Measurements from ENCODE around the gene HSPB1.
"Not testable (repeated sequence)": the region's sequence is repeated elsewhere in the genome, so short reads cannot be mapped to it uniquely, and the experiment has no call there.

HSPB1 gene

DNA sequence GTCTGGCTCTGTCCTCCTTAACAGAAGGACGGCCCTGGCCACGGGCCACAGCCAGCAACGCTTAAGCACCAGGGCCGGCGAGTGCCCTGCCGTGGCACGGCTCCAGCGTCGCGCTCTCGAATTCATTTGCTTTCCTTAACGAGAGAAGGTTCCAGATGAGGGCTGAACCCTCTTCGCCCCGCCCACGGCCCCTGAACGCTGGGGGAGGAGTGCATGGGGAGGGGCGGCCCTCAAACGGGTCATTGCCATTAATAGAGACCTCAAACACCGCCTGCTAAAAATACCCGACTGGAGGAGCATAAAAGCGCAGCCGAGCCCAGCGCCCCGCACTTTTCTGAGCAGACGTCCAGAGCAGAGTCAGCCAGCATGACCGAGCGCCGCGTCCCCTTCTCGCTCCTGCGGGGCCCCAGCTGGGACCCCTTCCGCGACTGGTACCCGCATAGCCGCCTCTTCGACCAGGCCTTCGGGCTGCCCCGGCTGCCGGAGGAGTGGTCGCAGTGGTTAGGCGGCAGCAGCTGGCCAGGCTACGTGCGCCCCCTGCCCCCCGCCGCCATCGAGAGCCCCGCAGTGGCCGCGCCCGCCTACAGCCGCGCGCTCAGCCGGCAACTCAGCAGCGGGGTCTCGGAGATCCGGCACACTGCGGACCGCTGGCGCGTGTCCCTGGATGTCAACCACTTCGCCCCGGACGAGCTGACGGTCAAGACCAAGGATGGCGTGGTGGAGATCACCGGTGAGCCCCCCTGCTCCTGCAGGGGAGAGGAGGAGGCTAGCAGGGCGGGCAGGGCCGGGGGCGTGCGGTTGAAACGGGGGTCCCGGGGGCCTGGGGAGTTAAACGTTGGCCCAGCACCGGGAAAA lies at the start of gene HSPB1:
Gene HSPB1 (plus strand): TSS at position 327 of the 855 bp plus-strand sequence. CDS start 40 bp downstream, at position 367.
- peak; percentile 79 for DNase-seq (ENCODE audit: low spot score)

DNA sequence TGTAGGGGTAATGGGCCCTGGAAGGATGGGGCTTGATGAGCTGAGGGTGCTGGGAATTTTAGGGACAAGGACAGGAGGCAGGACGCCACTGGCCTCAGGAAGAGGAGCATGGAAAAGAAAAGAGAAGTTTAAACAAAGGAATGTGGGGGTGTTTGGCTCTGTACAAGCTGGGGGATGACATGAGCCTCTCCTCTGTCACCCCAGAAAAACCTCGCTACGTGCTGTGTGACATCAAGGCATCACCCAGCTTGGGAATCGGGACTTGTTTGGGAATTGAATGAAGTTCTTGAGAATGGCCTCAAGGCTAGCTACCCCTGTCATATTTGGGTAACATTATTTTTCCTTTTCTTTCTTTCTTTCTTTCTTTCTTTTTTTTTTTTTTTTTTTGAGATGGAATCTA lies 47.7 kb upstream of the HSPB1 start:
- no peak for DNase-seq (ENCODE audit: low spot score)

DNA sequence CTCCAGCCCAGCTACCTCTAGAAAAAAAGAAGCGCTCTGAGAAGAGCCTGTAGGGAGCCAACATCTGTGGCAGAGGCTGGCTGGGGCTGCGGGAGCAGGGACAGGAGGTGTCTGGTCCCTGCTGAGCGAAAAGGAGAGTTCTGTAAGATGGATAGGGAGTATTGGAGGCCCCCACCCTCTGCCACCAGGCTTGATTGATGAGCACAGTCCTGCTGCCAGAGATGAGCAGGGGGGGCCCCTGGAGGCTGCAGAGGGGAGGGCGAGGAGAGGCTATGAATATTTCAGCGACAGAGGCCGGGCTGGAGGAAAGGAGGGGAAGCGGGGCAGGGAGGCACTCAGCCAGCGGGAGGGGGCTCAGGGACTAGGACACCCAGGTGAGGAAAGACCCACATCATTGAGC lies 44.5 kb upstream of the HSPB1 start:
- no peak for DNase-seq (ENCODE audit: low spot score)

DNA sequence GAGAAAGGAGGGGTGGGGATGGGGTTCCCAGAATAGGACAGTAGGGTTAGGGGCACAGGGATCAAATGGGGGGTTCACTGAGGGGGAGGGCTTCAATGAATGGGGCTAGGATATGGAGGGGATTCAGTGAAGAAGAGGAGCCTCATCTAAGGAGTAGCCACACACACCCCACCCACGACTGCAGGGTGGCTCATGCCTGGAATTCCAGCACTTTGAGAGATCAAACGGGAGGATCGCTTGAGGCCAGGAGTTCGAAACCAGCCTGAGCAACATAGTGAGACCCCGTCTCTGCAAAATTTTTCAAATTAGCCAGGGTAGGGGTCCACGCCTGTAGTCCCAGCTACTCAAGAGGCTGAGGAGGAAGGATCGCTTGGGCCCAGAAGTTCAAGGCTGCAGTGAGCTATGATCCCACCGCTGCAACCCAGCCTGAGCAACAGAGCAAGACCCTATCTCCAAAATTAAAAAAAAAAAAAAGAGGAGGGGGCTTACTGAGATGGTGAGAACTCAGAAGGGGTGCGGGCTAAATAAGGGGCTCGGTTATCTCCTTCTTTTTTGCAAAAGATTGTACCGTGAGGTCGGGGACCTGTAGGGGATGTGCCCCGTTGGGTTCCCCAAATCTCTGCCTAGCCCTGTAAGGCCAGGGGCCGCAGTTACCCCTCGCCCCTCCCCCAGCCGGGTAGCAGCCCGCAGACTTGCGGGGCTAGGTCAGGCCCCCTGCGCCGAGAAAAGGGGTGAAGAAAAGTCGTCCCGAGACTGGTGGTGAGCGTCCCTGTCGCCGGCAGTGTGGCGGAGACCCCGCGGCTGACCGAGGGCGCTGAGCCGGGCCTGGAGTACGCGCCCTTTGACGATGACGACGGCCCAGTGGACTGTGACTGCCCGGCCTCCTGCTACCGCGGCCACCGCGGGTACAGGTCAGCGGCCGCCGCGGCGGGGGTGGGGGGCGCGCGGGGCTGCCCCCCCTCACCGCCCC lies 43.1 kb upstream of the HSPB1 start:
- no peak for DNase-seq (ENCODE audit: low spot score)

DNA sequence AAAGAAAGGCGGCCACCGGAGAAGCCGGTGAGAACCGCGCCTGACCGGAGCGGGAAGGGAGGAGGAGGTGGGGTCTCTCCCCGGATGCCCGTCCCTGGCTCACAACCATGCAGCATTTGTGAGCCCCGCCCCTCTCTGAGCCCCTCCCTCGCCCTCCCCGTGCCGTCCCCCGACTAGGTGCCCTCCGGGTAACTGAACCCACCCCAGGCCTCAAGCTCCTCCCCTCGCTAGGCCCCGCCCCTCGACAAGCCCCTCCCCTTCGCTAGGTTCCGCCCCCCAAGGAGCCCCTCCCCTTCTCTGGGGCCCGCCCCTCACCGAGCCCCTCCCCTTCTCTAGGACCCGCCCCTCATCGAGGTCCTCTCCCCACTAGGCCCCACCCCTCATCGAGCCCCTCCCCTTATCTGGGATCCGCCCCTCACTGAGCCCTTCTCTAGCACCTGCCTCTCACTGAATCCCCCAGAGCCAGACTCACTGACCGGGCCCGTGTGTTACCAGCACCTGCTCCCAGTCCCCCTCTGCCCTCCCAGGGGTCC lies 42.2 kb upstream of the HSPB1 start:
- DNase-seq (ENCODE audit: low spot score): peak; percentile 32

DNA sequence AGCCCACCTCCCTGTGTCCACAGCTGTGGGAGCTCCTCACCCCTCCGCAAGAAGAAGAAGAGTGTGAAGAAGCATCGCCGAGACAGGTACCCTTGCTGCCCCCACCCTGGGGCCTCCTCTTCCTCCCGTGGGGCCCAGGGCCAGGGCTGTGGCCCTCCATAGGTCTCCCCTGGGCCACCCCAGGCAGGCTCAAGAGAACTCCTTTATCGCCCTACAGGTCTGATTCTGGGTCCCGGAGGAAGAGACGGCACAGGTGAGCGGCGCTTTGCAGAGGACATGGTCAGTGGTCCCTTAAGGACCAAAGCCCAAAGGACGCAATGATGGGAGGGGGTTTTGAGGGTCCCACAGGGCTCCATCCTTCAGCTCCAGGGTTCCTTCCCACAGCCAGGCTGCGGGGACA lies 41.1 kb upstream of the HSPB1 start:
- DNase-seq (ENCODE audit: low spot score): no peak

DNA sequence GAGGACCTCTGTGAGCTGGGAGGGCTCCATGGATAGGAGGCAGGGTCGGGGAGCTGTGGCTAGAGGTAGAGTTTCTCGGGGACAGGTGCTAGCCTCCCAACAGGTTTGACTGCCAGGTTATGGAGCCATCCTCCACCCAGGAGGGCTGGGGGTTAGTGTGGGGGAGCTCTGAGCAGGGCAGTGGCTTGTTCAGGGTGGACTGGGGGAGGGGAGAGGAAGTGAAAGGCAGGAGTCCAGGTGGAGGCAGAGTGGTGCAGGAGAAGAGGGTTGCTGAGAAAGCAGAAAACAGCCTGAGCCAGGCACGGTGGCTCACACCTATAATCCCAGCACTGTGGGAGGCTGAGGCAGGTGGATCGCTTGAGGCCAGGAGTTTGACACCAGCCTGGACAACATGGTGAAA lies 40.5 kb upstream of the HSPB1 start:
- no peak for DNase-seq (ENCODE audit: low spot score)

DNA sequence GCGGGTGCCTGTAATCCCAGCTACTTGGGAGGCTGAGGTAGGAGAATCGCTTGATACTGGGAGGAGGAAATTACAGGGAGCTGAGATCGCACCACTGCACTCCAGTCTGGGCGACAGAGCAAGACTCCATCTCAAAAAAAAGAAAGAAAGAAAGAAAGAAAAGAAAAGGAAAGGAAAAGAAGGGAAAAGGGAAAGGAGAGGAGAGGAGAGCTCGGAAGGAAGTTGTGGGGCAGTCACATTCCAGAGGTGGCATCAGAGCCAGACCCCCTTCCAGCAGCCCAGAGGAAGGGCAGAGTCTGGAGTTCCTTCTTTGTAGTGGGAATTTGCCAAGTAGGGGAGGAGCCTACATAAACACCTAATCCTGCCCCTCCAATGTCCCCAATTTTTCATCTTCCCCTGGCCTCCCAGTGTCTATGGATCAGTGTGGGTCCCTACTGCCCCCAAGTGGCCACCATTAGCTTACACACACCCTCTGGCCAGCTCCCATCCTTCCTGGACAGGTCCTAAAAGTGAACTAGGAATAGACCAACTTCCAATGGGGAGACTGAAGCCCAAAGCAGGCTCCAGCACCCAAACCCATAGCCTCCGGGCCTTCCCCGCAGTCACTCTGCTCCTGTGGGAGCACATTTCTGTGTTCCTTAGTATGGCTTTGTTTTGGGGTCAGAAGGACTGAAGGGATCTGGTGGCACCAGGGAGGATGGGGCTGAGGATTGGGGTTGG lies 39.6 kb upstream of the HSPB1 start:
- DNase-seq (ENCODE audit: low spot score): peak; percentile 31

DNA sequence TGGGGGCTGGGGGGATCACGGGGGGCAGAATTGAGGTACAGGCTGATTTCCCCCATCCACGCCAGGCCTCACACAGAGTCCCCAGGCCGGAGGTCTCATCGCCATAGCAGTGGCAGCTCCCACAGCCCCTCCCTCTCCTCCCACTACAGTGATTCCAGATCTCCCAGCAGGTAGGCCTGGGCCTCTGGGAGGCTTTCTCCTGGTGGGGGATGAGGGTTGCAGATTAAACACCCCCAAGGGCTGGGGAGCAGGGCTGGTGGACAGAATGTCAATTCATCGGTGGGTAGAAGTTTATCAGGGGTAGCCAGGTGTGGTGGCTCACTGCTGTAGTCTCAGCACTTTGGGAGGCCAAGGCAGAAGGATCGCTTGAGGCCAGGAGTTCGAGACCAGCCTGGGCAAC lies 37.2 kb upstream of the HSPB1 start:
- DNase-seq (ENCODE audit: low spot score): no peak

DNA sequence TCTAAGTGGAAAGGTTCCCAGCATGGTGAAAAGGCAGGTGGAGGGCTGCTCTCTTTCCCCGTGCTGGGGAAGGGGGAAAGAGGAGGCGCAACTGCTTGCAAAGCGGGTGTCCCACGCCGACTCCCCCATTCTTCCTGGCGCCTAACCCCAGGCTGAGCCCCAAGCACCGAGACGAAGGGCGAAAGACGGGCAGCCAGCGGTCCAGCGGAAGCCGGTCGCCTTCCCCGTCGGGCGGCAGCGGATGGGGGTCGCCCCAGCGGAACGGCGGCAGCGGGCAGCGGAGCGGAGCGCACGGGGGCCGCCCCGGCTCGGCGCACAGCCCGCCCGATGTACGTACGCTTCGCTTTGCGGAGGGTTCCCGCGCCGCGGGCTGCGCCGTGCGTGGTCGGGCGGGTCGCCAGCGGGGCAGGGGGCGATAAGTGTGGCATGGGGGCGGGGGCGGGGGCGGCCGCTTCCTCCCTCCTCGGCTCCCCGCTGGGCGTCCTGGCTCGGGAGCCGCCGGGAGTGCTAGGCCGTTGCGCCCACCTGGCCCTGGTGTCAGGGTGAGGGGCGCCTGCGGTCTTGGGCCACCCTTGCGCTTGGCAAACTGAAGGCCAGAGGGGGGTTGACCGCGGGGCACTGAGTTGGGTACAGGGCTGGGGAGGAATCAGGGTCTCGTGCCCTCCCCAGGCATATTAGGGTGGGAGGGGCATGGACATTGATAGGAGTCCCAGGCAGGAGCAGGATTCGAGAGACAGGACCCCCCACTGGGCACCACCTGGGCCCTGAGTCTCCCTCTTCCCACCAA lies 35.2 kb upstream of the HSPB1 start:
- no peak for DNase-seq (ENCODE audit: low spot score)

DNA sequence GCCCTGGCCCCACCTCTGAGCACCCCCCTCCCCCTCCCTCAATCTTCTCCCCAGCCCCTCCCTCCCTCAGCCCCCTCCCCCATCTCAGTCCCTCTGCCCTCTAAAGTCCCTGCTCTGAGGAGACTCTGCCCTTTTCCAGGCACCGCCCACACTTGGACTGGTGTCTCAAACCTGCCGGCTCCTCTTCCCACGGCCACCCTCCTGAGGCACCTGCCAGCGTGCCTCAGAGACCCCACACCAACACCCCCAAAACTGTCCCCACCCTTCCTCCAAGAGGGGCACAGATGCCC lies 34.6 kb upstream of the HSPB1 start:
- DNase-seq (ENCODE audit: low spot score): no peak

DNA sequence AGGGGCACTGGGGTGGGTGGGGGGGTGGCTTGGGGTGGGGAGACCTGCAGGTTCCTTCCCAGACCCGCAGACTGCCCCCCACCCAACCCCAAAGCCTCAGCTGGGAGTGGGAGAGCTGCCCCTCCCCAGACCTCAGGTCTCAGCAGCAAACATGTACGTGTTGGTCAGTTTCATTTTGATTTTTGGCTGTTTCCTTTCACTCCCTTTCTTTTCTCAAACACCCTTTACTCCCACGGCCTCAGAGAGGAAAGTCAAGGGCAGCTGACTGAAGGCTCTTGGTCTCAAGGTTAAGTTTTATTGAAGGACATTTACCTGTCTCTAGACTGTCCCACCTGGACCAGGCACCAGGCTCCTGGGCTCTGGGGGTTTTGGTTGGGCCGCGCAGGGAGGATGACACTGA lies 34.1 kb upstream of the HSPB1 start:
- no peak for DNase-seq (ENCODE audit: low spot score)

DNA sequence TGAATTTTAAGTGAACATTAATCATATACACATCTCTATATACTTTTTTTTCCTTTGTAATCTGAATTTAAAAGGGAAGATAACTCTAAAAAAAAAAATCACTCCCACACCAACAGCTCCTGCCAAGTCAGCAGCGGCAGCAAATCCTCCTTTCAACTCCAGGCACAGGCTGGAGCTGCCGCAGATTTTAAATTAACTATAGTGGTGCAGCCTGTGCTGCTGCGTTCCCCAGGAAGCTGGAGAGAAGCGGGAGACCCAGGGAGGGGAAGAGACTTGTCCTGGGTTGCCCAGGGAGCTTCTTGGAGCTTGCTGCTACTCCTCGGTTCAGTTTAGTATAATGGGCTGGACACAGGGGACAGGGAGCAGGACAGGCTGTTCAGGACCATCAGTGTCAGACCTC lies 32.6 kb upstream of the HSPB1 start:
- no peak for DNase-seq (ENCODE audit: low spot score)

DNA sequence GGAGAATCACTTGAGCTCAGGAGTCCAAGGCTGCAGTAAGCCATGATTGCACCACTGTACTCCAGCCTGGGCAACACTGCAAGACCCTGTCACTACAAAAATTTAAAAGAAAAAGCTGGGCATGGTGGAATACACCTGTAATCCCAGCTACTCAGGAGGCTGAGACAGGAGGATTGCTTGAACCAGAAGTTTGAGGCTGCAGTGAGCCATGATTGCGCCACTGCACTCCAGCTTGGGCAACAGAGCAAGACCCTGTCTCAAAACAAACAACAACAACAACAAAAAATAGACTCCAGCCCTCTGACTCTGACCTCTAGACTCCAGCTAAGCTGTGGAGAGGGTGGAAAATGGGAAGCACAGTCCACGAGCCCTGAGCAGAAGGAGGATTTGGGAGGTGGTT lies 31.1 kb upstream of the HSPB1 start:
- DNase-seq (ENCODE audit: low spot score): not testable (repeated sequence)

DNA sequence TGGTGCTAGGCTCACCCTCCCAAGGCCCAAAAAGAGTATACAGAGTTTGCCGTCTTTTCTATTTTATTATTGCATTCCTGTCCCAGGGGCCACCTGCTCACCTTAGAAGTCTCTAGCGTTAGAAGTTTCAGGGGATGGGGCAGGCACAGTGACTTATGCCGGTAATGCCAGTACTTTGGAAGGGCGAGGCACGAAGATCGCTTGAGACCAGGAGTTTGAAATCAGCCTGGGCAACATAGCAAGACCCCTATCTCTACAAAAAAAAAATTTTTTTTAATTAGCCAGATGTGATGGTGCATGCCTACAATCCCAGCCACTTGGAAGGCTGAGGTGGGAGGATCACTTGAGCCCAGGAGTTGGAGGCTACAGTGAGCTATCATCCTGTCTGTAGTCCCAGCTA lies 30.3 kb upstream of the HSPB1 start:
- DNase-seq (ENCODE audit: low spot score): no peak

DNA sequence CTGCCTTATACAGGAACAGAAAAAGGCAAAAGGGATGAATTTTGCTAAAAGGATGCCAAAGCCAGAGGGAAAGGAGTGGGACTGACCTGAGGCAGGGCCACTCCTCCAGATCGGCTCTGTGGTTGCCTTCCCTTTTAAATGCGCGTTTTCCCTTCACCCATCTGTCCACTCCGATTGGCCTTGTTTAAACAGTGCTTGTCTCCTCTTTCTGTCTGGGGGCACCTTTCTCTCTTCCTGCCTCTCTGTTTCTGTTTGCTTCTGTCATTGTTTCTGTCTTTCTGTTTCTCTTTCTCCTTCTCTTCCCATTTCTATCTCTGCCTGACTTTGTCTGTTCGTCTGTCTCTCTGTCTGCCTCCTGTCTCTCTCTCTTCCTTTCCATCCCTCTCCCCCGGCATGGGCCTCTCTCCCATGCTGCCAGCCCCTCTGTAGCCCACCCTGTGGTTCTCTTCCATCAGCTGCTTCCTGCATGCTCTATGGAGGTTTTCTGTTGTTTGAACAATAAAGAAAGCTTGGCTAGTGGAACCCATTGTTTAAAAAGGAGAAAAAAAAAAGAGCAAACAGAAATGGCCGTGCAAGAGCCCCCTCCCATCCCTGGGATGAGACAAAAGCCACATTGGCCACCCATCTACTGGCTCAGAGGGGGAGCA lies 29.5 kb upstream of the HSPB1 start:
- no peak for DNase-seq (ENCODE audit: low spot score)

DNA sequence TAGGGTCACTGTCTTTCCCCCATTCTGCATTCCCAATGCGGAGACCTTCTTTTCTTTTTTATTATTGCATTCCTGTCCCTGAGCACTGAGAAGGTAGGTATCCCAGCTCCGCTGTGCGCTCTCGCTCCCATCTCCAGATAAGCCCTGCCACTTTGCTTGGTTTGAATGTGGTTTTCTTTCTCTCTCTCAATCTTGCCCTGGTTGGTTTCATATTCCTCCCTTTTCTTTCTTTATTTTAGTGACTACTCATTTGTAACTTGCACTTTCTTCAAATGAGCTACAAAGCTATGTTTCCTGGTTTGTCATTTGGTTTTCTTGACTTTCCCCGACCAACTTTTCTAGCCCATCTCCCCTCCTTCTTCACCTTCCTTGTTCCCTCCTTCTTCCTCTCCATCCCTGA lies 29.0 kb upstream of the HSPB1 start:
- DNase-seq (ENCODE audit: low spot score): no peak

DNA sequence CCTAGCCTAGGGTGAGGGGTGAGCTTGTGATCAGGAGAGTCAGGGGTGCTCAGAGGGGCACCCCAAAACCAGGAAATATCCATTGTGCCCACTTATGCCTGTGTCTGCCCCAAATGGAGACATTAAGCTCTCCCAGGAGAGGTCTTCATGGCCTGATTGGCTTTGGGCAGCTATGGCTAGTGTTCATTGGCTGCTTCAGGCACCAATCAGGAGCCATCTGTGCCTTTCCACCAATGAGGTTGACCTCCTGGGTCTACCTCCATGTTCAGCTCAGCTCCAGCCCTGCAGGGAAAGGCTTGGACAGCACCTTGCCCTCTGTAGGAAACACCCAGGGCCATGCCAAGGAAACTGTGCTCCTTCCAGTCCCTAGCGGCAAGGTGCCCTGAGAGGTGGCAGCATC lies 23.9 kb upstream of the HSPB1 start:
- DNase-seq (ENCODE audit: low spot score): no peak

DNA sequence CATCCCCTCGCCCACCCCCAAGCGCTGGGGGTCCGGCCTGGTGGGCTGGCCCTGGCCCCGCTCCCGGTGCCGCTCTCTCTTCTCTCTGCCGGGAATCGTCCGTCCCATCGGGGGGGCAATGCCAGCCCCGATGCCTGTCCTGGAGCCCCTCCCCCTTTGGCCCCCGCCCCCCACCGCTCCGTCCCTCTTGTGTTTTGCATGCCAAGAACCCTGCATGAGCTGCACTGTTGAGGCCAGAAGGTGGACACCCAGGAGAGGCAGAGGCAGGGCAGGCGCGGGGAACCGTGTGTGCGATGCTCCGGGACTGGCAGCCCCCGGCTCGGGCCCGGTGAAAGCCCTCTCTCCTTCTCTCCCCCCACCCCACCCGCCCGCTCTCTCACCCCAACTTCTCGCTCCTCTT lies 22.1 kb upstream of the HSPB1 start:
- DNase-seq (ENCODE audit: low spot score): no peak

DNA sequence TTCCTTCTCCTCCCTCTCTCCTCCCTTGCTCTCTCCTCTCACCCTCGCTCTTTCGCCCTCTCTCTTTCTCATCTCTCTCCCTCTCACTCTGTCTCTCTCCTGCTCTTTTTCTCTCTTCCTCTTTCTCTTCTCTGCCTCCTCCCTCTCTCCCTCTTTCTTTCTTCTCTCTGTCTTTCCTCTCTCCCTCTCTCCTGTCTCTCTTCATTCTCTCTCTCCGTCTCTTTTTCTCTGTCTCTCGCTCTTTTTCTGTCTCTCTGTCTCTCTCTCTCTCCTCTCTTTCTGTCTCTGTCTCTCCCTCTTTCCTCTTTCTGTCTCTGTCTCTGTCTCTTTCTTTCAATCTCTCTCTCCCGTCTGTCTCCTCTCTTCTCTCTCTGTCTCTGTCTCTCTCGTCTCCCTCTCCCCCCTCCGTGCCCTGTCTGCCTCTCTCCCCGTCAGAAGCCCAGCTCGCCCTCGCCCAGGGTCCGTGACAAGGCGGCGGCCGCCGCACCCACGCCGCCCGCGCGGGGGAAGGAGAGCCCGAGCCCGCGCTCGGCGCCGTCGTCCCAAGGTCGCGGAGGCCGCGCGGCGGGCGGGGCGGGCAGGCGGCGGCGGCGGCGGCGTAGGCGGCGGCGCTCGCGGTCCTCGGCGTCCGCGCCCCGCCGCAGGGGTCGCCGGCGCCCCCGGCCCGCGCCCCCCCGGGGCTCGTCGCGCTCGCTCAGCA lies 21.3 kb upstream of the HSPB1 start:
- no peak for DNase-seq (ENCODE audit: low spot score)

Measured in hematopoietic multipotent progenitor cell treated with erythropoietin and hydrocortisone succinate and interleukin-3 and kit ligand, for 17 days (in vitro differentiated cells).